ENCODE results near the gene EPHB1.

GRCh38 chr3:135172191-135172869, 377.3 kb downstream of the EPHB1 start:
- no peak for TF ChIP-seq CTCF (conservative IDR thresholded peaks at IDR 0.05)
- TF ChIP-seq ZFX (IDR thresholded peaks at IDR 0.05) = no peak

Data from C4-2B (cell line).